HG03571 (cell line): ENCODE data around the gene BMI1.

Source experiments
- ATAC-seq: cut with Tn5 transposase; IDR thresholded peaks from one replicate; pipeline ENCODE4 v1.9.1; 2021; ENCODE audit not compliant: unreplicated experiment

Gene BMI1

GRCh38 chr10:22366435-22366703, 45.5 kb downstream of the BMI1 start:
- ATAC-seq = no peak

GRCh38 chr10:22366771-22367170, 45.9 kb downstream of the BMI1 start:
- ATAC-seq = no peak

DNA sequence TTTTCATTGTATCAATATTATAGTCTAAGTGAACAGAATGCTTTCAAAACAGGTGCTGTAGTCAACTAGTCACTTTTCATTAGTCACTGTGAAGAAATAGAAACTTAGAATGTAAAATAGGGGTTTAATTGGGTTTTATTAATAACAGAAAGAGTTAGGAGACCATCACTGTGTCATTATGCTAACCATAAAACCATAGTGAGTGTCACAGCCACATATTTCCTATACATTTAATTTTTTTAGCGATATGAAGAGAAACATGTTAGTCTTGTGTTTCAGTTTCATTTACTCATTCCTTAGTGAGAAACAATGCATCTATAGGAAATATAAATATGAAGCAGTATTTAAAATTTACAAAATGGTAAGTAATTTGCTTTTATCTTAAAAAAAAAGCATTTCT, 46.6 kb downstream of the BMI1 start:
- ATAC-seq = no peak

DNA sequence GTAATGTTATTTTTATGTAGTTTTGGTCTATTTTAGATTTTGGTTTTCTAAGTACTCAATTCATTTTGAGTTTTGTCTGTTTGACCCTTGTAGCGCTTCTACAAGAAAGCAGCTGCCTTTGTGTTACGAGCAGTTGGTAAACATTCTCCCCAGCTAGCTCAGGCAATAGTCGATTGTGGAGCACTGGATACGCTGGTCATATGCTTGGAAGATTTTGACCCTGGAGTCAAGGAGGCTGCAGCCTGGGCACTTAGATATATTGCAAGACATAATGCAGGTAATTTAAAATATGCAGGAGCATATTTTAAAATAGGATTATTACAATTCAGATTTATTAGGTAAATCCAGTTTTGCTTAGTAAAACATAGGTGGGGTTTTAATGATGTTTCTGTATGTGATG, 47.5 kb downstream of the BMI1 start:
- ATAC-seq = no peak

DNA sequence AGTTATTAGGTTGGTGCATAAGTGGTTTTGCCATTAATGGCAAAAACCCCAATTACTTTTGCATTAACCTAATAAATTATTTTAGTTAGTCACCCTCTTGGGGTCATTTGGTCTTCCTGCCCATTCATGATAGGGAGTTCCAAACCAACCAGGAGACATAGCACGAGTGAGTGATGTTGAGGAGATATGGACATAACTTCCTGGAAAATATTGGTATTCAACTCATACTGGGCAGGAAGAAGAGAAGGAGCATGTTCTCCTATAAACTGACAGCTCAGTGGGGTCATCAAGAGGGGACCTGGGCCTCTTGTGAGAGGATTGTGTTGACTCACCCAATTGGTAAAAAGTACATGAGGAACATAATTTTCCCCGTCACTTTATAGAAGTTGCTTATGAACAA, 48.1 kb downstream of the BMI1 start:
- ATAC-seq = no peak

DNA sequence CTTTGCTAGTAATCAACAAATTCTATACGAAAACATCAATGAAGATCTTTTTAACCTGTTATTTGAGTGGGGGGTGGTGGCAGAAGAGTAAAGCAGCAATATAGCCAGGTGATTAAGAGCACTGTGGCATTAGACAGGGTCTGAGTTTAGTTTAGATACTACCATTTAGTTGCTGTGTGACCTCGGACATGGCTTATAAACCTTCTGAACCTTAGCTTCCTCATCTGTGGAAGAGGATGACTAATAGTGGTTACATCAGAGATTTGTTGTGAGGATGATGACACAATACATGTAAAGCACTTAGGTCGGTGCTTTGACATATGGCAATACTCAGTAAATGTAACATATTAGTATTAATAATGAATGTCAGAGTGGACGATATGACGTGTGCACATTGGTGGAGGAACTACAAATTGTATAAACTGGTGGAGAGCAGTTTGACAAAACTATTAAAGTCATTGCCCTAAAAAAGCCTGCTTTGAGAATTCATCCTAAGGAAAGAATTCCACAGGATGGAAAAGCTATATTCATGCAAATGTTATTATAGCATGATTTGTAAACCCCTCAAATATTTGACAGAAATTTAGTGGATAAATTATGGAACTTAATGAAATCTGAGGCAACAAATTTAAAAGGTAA, 48.7 kb downstream of the BMI1 start:
- no peak for ATAC-seq

- ATAC-seq = no peak
These were observed 49.4 kb downstream of the BMI1 start for GRCh38 chr10:22370320-22370719.

GRCh38 chr10:22372298-22372697, 51.4 kb downstream of the BMI1 start:
- no peak for ATAC-seq

- no peak for ATAC-seq
These were observed 52.0 kb downstream of the BMI1 start for GRCh38 chr10:22372917-22373316.

DNA sequence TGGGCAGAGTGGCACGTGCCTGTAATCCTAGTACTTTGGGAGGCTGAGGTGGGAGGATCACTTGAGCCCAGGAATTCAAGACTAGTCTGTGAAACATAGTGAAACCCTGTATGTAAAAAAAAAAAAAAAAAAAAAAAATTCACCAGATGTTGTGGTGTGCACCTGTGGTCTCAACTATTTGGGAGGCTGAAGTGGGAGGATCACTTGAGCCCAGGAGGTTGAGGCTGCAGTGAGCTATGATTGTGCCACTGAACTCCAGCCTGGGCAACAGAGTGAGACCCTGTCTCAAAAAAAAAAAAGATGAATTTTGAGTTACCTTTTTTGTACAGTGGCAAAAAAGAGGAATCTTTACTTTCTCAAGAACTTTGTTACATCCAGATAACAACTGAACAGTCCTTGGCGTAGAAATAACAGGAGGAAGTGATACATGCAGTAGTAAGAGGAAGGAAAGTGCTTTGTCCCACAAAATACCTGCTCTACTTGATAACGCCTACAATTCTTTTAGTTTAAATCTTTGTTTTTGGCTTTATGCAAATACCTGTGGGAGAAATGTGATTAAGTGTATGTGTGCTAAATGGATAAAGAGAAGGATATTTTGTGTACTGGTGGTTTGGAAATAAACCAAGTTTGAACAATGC, 53.7 kb downstream of the BMI1 start:
- ATAC-seq = no peak

DNA sequence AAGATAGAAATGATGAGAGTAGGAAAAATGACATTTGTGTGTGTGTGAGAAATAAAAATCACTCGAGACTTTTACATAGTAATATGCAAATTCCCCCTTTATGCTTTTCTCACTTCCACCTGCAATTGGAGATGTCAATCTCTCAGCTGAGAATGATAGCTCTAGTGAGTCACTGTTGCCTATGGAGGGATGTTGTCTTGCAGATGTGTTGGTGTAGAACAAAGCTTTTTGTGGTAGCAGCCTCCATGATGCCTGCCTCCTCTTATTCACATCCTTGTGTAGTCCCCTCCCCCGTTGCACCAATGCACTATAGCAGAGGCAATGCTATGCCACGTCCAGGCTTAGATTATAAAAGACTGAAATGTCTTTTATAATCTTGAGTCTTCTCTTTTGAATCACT, 58.2 kb downstream of the BMI1 start:
- ATAC-seq = peak; percentile 51
